ENCODE results near the gene MAPKAPK5.
"Not testable (repeated sequence)": the region's sequence is repeated elsewhere in the genome, so short reads cannot be mapped to it uniquely, and the experiment has no call there.

Gene MAPKAPK5

GRCh38 chr12:111829635-111830034 lies 12.4 kb upstream of the MAPKAPK5 start:
- not testable (repeated sequence) for DNase-seq

GRCh38 chr12:111834740-111835386 lies 7.2 kb upstream of the MAPKAPK5 start:
- not testable (repeated sequence) for DNase-seq

GRCh38 chr12:111835531-111836181 lies 6.4 kb upstream of the MAPKAPK5 start:
- DNase-seq, result not testable (repeated sequence)

- no peak for DNase-seq
Observed at GRCh38 chr12:111838353-111838752, 3.7 kb upstream of the MAPKAPK5 start.

GRCh38 chr12:111840807-111841206 lies 1.2 kb upstream of the MAPKAPK5 start:
- no peak for DNase-seq

- no peak for DNase-seq
Observed at GRCh38 chr12:111841236-111841749, 735 bp upstream of the MAPKAPK5 start.

- DNase-seq, result peak; percentile 45
Observed at GRCh38 chr12:111842556-111843396, 748 bp downstream of the MAPKAPK5 start.

GRCh38 chr12:111846016-111846415 lies 4.0 kb downstream of the MAPKAPK5 start:
- DNase-seq, result no peak

- no peak for DNase-seq
Observed at GRCh38 chr12:111850526-111850925, 8.5 kb downstream of the MAPKAPK5 start.

- DNase-seq, result no peak
Observed at GRCh38 chr12:111858186-111858585, 16.2 kb downstream of the MAPKAPK5 start.

GRCh38 chr12:111858778-111859177 lies 16.8 kb downstream of the MAPKAPK5 start:
- DNase-seq, result no peak

GRCh38 chr12:111864913-111865312 lies 22.9 kb downstream of the MAPKAPK5 start:
- no peak for DNase-seq

GRCh38 chr12:111867531-111867930 lies 25.5 kb downstream of the MAPKAPK5 start:
- DNase-seq, result no peak

- DNase-seq, result no peak
Observed at GRCh38 chr12:111868676-111869588, 26.9 kb downstream of the MAPKAPK5 start.

GRCh38 chr12:111869671-111870070 lies 27.6 kb downstream of the MAPKAPK5 start:
- DNase-seq, result no peak

GRCh38 chr12:111870216-111870615 lies 28.2 kb downstream of the MAPKAPK5 start:
- no peak for DNase-seq

- no peak for DNase-seq
Observed at GRCh38 chr12:111870706-111871105, 28.7 kb downstream of the MAPKAPK5 start.

- no peak for DNase-seq
Observed at GRCh38 chr12:111873113-111873512, 31.1 kb downstream of the MAPKAPK5 start.

- no peak for DNase-seq
Observed at GRCh38 chr12:111881716-111882115, 39.7 kb downstream of the MAPKAPK5 start.

- no peak for DNase-seq
Observed at GRCh38 chr12:111886662-111887545, 44.9 kb downstream of the MAPKAPK5 start.

Measured in stimulated activated CD4-positive, alpha-beta T cell treated with anti-CD3 and anti-CD28 coated beads, Interleukin-4, amount 100 ng/mL, for 24 hours (primary cell).